Esophagus muscularis mucosa (tissue), 4 donors: ENCODE results near the gene NTN4.

Experiments
- CTCF ChIP-seq, 3 experiments: fragments of 200-600 bp in 2 of 3; fragments of 450-650 bp in 1 of 3; sonication (generic) in 2 of 3; IDR thresholded peaks; one replicate each; pipeline ENCODE4 v1.5.1; 2017 to 2019; ENCODE audit warnings: antibody characterized with exemption in 3 of 3, mild to moderate bottlenecking in 2 of 3, moderate library complexity in 1 of 3
- EP300 ChIP-seq: sonication (generic); formaldehyde crosslinking; IDR thresholded peaks from one replicate; pipeline ENCODE4 v1.6.1; 2017; ENCODE audit warnings: antibody characterized with exemption
- POLR2A ChIP-seq: fragments of 450-650 bp; IDR thresholded peaks from one replicate; pipeline ENCODE4 v1.6.1; 2017; ENCODE audit warnings: antibody characterized with exemption, moderate library complexity, mild to moderate bottlenecking, low read depth

DNA sequence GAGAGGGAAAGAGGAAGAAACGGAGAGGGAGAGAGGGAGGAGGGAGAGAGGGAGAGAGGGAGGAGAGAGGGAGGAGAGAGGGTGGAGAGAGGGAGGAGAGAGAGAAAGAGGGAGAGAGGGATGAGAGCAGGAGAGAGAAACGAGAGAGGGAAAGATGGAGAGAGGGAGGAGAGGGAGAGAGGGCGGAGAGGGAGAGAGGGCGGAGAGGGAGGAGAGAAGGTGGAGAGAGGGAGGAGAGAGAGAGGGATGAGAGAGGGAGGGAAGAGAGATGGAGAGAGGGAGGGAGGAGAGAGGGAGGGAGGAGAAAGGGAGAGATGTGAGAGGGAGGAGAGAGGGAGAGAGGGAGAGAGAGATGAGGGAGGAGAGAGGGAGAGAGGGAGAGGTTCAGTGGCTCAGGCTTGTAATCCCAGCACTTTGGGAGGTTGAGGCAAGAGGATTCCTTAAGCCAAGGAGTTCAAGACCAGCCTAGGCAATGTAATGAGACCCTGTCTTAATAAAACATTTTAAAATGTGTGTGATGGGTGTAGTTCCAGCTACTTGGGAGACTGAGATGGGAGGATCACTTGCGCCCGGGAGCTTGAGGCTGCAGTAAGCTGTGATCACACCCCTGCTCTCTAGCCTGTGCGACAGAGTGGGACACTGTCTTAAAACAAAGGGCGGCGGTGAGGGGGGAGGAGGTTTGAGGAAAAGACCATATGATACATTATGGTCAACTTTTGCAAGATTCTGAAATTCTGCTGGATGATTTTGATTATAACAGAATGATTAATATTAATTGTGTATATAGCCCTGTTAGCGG lies 46.9 kb upstream of the NTN4 start:
- no peak for TF ChIP-seq CTCF (IDR thresholded peaks at IDR 0.05)
- no peak for TF ChIP-seq POLR2A
- no peak for TF ChIP-seq EP300
